HepG2 (cell line): ENCODE results near the gene ST3GAL5. TPM values are rescaled to one million over a fixed set of nuclear protein-coding genes. Genes with fewer than 3 reads are reported as not detected.

Experiments
- CCAR2 ChIP-seq: fragments of 200-400 bp; formaldehyde crosslinking; optimal IDR thresholded peaks from 2 replicates; pipeline ENCODE3; 2018; ENCODE audit warnings: low read depth, mild to moderate bottlenecking, low read length, moderate library complexity
- CHD4 ChIP-seq: fragments of 200-600 bp; sonication (generic); IDR thresholded peaks from 2 replicates; pipeline ENCODE4 v1.7.0; 2017; ENCODE audit warnings: mild to moderate bottlenecking, low read length, borderline replicate concordance
- ETV5 ChIP-seq: IDR thresholded peaks from 2 replicates; pipeline ENCODE4 v1.6.1; 2018; ENCODE audit warnings: missing biosample characterization, missing genetic modification reagents, inconsistent platforms, borderline replicate concordance
- ETV6 ChIP-seq: sonication (generic); formaldehyde crosslinking; conservative IDR thresholded peaks from 2 replicates; pipeline ENCODE4 v1.4.0; 2020; ENCODE audit warnings: missing genetic modification reagents
- GABPA ChIP-seq, 2 experiments: IDR thresholded peaks; 2 replicates each; pipeline ENCODE4 v1.6.1; 2011 to 2016; ENCODE audit warnings: low read depth in 2 of 2, low read length in 1 of 2, missing biosample characterization in 1 of 2, missing genetic modification characterization in 1 of 2
- HMGA1 ChIP-seq: sonication (generic); formaldehyde crosslinking; conservative IDR thresholded peaks from 2 replicates; pipeline ENCODE4 v1.4.0; 2020; ENCODE audit warnings: missing genetic modification reagents
- KAT7 ChIP-seq: IDR thresholded peaks from 2 replicates; pipeline ENCODE4 v1.6.1; 2018; ENCODE audit warnings: borderline replicate concordance, missing compliant biosample characterization
- KLF9 ChIP-seq: IDR thresholded peaks from 2 replicates; pipeline ENCODE4 v1.6.1; 2016; ENCODE audit warnings: low read depth
- MBNL3 ChIP-seq: fragments of 250-450 bp; sonication (Bioruptor Pico); conservative IDR thresholded peaks from 2 replicates; pipeline ENCODE4 v1.8.0; 2022; ENCODE audit warnings: mild to moderate bottlenecking, inconsistent platforms
- MIER3 ChIP-seq: IDR thresholded peaks from 2 replicates; pipeline ENCODE4 v1.6.1; 2016; ENCODE audit warnings: missing compliant biosample characterization, borderline replicate concordance
- MLLT10 ChIP-seq: sonication (generic); formaldehyde crosslinking; IDR thresholded peaks from 2 replicates; pipeline ENCODE4 v1.4.0; 2020; ENCODE audit warnings: missing genetic modification reagents
- MTA3 ChIP-seq: sonication (generic); formaldehyde crosslinking; IDR thresholded peaks from 2 replicates; pipeline ENCODE4 v1.4.0; 2020; ENCODE audit warnings: missing genetic modification reagents
- SOX5 ChIP-seq: IDR thresholded peaks from 2 replicates; pipeline ENCODE4 v1.6.1; 2016; ENCODE audit warnings: borderline replicate concordance
- ZBTB7A ChIP-seq: sonication (generic); formaldehyde crosslinking; IDR thresholded peaks from 2 replicates; pipeline ENCODE4 v1.8.0; 2022; ENCODE audit warnings: mild to moderate bottlenecking, missing genetic modification reagents
- ZNF34 ChIP-seq: sonication (generic); formaldehyde crosslinking; IDR thresholded peaks from 2 replicates; pipeline ENCODE4 v1.4.0; 2020; ENCODE audit warnings: mild to moderate bottlenecking, missing genetic modification reagents, borderline replicate concordance
- ZNF460 ChIP-seq: sonication (generic); formaldehyde crosslinking; IDR thresholded peaks from 2 replicates; pipeline ENCODE4 v1.5.1; 2020; ENCODE audit warnings: missing genetic modification reagents, mild to moderate bottlenecking, borderline replicate concordance
- ZNF558 ChIP-seq: sonication (generic); formaldehyde crosslinking; IDR thresholded peaks from 2 replicates; pipeline ENCODE4 v1.9.0; 2022; ENCODE audit warnings: mild to moderate bottlenecking, missing genetic modification reagents, borderline replicate concordance
- ZNF790 ChIP-seq: sonication (generic); formaldehyde crosslinking; IDR thresholded peaks from 2 replicates; pipeline ENCODE4 v1.8.0; 2022; ENCODE audit warnings: missing genetic modification reagents, mild to moderate bottlenecking, borderline replicate concordance
- ZSCAN29 ChIP-seq: sonication (generic); formaldehyde crosslinking; conservative IDR thresholded peaks from 2 replicates; pipeline ENCODE4 v1.4.0; 2020; ENCODE audit warnings: mild to moderate bottlenecking, missing genetic modification reagents
- polyA plus RNA-seq, 8 experiments: library from polyadenylated mRNA; depleted of rRNA in 3 of 8; stranded (reverse) in 7 of 8; unstranded in 1 of 8; fragments of >200 nt; fragmentation: Illumina TruSeq in 4 of 8; extraction: Trizol in 4 of 8; gene quantifications; 2 replicates each; pipeline versions ENCODE4 v1.2.1 to v1.2.3, GENCODE V29; 2011 to 2016; ENCODE audit warnings: low read depth in 4 of 8, missing spikeins in 1 of 8, mixed read lengths in 1 of 8; ENCODE audit not compliant: insufficient read depth in 1 of 8
- total RNA-seq, 5 experiments: library from RNA; depleted of rRNA; stranded (reverse); fragments of >200 nt; fragmentation: Illumina TruSeq; extraction: Trizol; gene quantifications; 2 replicates each; pipeline ENCODE4 v1.2.3, GENCODE V29; 2016; ENCODE audit warnings: low read depth in 1 of 5
- TF ChIP-seq, protein P1 (sequence below): sonication (generic); formaldehyde crosslinking; conservative IDR thresholded peaks from 2 replicates; pipeline ENCODE4 v1.4.0; 2020; ENCODE audit warnings: missing genetic modification reagents
- TF ChIP-seq, protein P2 (sequence below): IDR thresholded peaks from 2 replicates; pipeline ENCODE4 v1.6.1; 2016; ENCODE audit warnings: low read depth, missing genetic modification reagents, missing compliant biosample characterization
- TF ChIP-seq, protein P3 (sequence below): sonication (generic); formaldehyde crosslinking; IDR thresholded peaks from 2 replicates; pipeline ENCODE4 v1.4.0; 2020; ENCODE audit warnings: missing genetic modification reagents, low read depth, mild to moderate bottlenecking, borderline replicate concordance

The ST3GAL5 gene
- total and polyA plus RNA-seq, 2 of the 13 experiments (the other 11 are each of a cell fraction or from before 2014, with no cell fraction given) = 1.3 to 2.0 TPM

- TF ChIP-seq, protein P1, sequence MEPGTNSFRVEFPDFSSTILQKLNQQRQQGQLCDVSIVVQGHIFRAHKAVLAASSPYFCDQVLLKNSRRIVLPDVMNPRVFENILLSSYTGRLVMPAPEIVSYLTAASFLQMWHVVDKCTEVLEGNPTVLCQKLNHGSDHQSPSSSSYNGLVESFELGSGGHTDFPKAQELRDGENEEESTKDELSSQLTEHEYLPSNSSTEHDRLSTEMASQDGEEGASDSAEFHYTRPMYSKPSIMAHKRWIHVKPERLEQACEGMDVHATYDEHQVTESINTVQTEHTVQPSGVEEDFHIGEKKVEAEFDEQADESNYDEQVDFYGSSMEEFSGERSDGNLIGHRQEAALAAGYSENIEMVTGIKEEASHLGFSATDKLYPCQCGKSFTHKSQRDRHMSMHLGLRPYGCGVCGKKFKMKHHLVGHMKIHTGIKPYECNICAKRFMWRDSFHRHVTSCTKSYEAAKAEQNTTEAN (CRISPR knock-in tag) = 0 out of 2 replicates have a peak, but pooled peaks have one; percentile 65
- TF ChIP-seq SOX5 (0 out of 2 replicates have a peak, but pooled peaks have one; percentile 13), CCAR2 (peak; percentile 49), MLLT10 (CRISPR knock-in tag) (no peak), ZNF558 (no peak), MBNL3 (CRISPR knock-in tag) (no peak), KLF9 (CRISPR knock-in tag) (no peak), MTA3 (no peak), KAT7 (CRISPR knock-in tag) (no peak), ZBTB7A (peak; percentile 85), MIER3 (CRISPR knock-in tag) (peak; percentile 54; the same call in 1 of the 2 replicates), ZSCAN29 (CRISPR knock-in tag) (peak; percentile 85; the same call in 1 of the 2 replicates), ETV6 (CRISPR knock-in tag) (peak; percentile 74), ZNF790 (CRISPR knock-in tag) (peak; percentile 40; the same call in 1 of the 2 replicates), ZNF460 (CRISPR knock-in tag) (no peak), ETV5 (CRISPR knock-in tag) (no peak; the same call in 1 of the 2 replicates), ZNF34 (CRISPR knock-in tag) (0 out of 2 replicates have a peak, but pooled peaks have one; percentile 38), CHD4 (0 out of 2 replicates have a peak, but pooled peaks have one; percentile 54), HMGA1 (CRISPR knock-in tag) (no peak), GABPA (IDR thresholded peaks at IDR 0.05; ENCODE audit: low read depth, low read length) (no peak), GABPA (CRISPR knock-in tag; IDR thresholded peaks at IDR 0.05; ENCODE audit: low read depth) (peak; percentile 43; the same call in 1 of the 2 replicates)
- TF ChIP-seq, protein P2, sequence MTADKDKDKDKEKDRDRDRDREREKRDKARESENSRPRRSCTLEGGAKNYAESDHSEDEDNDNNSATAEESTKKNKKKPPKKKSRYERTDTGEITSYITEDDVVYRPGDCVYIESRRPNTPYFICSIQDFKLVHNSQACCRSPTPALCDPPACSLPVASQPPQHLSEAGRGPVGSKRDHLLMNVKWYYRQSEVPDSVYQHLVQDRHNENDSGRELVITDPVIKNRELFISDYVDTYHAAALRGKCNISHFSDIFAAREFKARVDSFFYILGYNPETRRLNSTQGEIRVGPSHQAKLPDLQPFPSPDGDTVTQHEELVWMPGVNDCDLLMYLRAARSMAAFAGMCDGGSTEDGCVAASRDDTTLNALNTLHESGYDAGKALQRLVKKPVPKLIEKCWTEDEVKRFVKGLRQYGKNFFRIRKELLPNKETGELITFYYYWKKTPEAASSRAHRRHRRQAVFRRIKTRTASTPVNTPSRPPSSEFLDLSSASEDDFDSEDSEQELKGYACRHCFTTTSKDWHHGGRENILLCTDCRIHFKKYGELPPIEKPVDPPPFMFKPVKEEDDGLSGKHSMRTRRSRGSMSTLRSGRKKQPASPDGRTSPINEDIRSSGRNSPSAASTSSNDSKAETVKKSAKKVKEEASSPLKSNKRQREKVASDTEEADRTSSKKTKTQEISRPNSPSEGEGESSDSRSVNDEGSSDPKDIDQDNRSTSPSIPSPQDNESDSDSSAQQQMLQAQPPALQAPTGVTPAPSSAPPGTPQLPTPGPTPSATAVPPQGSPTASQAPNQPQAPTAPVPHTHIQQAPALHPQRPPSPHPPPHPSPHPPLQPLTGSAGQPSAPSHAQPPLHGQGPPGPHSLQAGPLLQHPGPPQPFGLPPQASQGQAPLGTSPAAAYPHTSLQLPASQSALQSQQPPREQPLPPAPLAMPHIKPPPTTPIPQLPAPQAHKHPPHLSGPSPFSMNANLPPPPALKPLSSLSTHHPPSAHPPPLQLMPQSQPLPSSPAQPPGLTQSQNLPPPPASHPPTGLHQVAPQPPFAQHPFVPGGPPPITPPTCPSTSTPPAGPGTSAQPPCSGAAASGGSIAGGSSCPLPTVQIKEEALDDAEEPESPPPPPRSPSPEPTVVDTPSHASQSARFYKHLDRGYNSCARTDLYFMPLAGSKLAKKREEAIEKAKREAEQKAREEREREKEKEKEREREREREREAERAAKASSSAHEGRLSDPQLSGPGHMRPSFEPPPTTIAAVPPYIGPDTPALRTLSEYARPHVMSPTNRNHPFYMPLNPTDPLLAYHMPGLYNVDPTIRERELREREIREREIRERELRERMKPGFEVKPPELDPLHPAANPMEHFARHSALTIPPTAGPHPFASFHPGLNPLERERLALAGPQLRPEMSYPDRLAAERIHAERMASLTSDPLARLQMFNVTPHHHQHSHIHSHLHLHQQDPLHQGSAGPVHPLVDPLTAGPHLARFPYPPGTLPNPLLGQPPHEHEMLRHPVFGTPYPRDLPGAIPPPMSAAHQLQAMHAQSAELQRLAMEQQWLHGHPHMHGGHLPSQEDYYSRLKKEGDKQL (CRISPR knock-in tag) = no peak
- TF ChIP-seq, protein P3, sequence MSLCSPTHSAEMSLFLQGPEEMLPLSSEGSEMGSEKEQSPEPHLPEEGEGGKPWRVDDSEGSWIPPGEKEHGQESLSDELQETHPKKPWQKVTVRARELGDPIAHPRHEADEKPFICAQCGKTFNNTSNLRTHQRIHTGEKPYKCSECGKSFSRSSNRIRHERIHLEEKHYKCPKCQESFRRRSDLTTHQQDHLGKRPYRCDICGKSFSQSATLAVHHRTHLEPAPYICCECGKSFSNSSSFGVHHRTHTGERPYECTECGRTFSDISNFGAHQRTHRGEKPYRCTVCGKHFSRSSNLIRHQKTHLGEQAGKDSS (CRISPR knock-in tag) = peak; percentile 81; the same call in 1 of the 2 replicates
Observed at GRCh38 chr2:85888684-85889626, at the start of gene ST3GAL5 (continued).
